Measurements from ENCODE around the gene DIPK1A.

DNA sequence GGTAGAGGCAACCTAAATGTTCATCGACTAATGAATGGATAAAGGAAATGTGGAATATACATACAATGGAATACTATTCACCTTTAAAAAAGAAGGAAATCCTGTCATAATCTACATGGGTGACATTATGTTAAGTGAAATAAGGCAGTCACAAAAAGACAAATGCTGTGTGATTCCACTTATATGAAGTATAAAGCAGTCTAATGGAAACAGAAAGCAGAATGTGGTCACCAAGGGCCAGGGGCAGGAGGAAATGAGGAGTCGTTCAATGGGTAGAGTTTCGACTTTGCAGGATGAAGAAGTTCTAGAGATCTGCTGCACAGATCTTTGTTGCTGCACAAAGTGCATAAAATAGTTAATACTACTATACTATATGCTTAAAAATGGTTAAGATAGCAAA is 7.8 kb downstream of the DIPK1A start:
- TF ChIP-seq, protein P1, sequence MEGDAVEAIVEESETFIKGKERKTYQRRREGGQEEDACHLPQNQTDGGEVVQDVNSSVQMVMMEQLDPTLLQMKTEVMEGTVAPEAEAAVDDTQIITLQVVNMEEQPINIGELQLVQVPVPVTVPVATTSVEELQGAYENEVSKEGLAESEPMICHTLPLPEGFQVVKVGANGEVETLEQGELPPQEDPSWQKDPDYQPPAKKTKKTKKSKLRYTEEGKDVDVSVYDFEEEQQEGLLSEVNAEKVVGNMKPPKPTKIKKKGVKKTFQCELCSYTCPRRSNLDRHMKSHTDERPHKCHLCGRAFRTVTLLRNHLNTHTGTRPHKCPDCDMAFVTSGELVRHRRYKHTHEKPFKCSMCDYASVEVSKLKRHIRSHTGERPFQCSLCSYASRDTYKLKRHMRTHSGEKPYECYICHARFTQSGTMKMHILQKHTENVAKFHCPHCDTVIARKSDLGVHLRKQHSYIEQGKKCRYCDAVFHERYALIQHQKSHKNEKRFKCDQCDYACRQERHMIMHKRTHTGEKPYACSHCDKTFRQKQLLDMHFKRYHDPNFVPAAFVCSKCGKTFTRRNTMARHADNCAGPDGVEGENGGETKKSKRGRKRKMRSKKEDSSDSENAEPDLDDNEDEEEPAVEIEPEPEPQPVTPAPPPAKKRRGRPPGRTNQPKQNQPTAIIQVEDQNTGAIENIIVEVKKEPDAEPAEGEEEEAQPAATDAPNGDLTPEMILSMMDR (IDR thresholded peaks at IDR 0.05) = no peak
- no peak for TF ChIP-seq ZFX (IDR thresholded peaks at IDR 0.05; ENCODE audit: borderline replicate concordance)
